ENCODE data around the gene RENBP.

Gene RENBP

DNA sequence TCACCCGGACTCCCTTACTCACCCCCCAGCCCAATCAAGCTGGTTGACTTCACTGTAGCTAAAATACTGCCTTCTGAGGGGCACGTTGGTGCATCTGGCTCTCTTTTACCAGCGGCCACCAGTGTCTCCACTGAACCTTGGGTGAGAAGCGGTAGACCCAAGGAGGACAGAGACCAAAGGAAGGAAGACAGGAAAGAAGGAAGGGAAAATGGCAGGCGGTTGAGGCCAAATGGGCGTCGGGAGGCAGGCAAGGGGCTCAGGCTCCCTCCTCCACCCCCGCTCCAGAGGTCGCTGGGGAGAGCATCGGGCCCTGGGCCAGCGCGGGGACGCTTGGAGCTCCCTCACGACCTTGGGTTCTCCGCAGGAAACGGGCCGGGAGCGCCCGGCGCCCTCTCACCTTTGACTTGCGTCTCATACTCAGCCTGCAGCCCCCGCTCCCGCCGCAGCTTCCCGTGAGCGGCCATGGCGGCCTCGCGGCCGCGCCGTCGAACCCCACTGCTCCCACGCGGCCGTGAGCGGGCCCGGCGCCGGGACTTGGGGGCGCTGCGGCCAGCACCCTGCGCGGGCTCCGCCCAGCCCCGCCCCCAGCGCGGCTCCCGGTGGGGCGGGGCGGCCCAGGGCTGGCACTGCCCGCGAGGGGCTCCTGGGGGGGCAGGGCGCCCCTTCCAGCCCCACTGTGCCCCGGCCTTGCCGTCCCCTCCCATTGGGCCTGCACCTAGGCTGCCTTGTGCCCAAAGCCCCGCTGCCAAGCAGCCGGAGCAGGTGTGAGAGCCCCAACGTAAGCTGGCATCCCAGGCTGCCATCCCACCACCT lies 18.5 kb downstream of the RENBP start, which contains the start of gene ARHGAP4:
TSS of gene ARHGAP4 (minus strand) at position 526 of the 813 bp plus-strand sequence. CDS start at position 464, 62 bp downstream.
- in situ Hi-C loops (cut with HindIII; ENCODE audit: low pct_ligation_motif_present, low pct_unique_long_range_greater_than_20kb, low sequenced_read_pairs): no loop called here
- no peak for DNase-seq

DNA sequence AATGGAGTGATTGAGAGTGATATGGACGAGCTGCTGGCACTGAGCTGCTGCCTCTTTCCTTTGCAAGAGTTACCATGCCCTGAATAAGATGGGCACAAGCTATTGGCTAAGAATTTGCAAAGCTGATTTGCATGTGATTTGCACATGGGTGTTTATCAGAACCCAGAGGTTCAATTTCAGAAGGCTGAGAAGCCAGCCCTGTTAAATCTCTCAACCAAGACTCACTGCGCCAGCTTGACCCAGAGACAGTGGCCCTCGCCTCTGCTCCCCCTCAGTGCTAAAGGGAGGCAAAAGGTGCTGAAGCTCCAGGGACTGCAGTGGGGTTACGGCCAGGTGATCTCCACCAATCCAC lies 19.1 kb downstream of the RENBP start:
- in situ Hi-C loops (cut with HindIII; ENCODE audit: low pct_ligation_motif_present, low pct_unique_long_range_greater_than_20kb, low sequenced_read_pairs): no loop called here
- DNase-seq: no peak

DNA sequence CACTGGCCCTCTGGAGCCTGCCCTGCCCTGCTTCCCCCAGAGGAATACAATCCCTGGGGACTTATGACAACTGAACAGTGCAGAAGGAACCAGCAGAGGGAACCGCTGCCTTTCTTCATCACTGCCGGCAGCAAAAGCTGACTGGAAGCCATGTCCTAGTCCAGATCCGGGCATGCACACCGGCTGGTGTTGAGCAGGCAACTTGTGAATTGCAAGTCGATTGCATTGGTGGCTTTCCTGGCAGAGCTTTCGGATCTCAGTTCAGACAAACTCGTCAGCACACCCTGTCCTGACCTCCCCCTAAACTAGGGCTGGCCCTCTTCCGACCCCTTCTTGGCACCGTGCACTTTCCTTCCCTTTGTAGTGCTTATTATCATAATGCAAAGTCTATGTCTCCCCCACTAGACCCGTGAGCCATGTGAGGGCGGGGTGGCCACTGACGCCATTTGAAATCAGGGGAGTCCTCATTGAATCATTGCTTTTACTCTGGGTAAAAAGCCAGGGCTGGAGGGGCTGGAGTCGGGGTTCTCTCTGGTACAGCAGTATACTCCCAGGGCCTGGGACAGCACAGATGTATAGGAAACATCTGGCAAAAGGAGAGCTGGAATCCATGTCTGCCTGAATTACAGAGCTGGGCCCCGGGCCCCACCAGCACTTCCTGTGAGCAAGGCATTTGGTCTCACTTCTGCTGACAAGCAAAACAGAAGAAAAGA lies 20.1 kb downstream of the RENBP start:
- DNase-seq: peak; percentile 26
- in situ Hi-C loops (cut with HindIII; ENCODE audit: low pct_ligation_motif_present, low pct_unique_long_range_greater_than_20kb, low sequenced_read_pairs): no loop called here

GRCh38 chrX:153922932-153923857 lies 21.2 kb downstream of the RENBP start:
- peak; percentile 44 for DNase-seq
- in situ Hi-C loops (cut with HindIII; ENCODE audit: low pct_ligation_motif_present, low pct_unique_long_range_greater_than_20kb, low sequenced_read_pairs): no loop called here

GRCh38 chrX:153921511-153922446 lies 22.7 kb downstream of the RENBP start:
- in situ Hi-C loops (cut with HindIII; ENCODE audit: low pct_ligation_motif_present, low pct_unique_long_range_greater_than_20kb, low sequenced_read_pairs): no loop called here
- DNase-seq: no peak

GRCh38 chrX:153921070-153921469 lies 23.4 kb downstream of the RENBP start:
- no peak for DNase-seq
- in situ Hi-C loops (cut with HindIII; ENCODE audit: low pct_ligation_motif_present, low pct_unique_long_range_greater_than_20kb, low sequenced_read_pairs): no loop called here

GRCh38 chrX:153920546-153920945 lies 23.9 kb downstream of the RENBP start:
- no peak for DNase-seq
- in situ Hi-C loops (cut with HindIII; ENCODE audit: low pct_ligation_motif_present, low pct_unique_long_range_greater_than_20kb, low sequenced_read_pairs): no loop called here

- DNase-seq: no peak
- in situ Hi-C loops (cut with HindIII; ENCODE audit: low pct_ligation_motif_present, low pct_unique_long_range_greater_than_20kb, low sequenced_read_pairs): no loop called here
Observed at GRCh38 chrX:153919281-153919680, 25.2 kb downstream of the RENBP start.

GRCh38 chrX:153917869-153918268 lies 26.6 kb downstream of the RENBP start:
- DNase-seq: no peak
- in situ Hi-C loops (cut with HindIII; ENCODE audit: low pct_ligation_motif_present, low pct_unique_long_range_greater_than_20kb, low sequenced_read_pairs): no loop called here

GRCh38 chrX:153913701-153914100 lies 30.7 kb downstream of the RENBP start:
- in situ Hi-C loops (cut with HindIII; ENCODE audit: low pct_ligation_motif_present, low pct_unique_long_range_greater_than_20kb, low sequenced_read_pairs): no loop called here
- no peak for DNase-seq

GRCh38 chrX:153913211-153913610 lies 31.2 kb downstream of the RENBP start:
- in situ Hi-C loops (cut with HindIII; ENCODE audit: low pct_ligation_motif_present, low pct_unique_long_range_greater_than_20kb, low sequenced_read_pairs): no loop called here
- no peak for DNase-seq

GRCh38 chrX:153911798-153912197 lies 32.6 kb downstream of the RENBP start:
- in situ Hi-C loops (cut with HindIII; ENCODE audit: low pct_ligation_motif_present, low pct_unique_long_range_greater_than_20kb, low sequenced_read_pairs): no loop called here
- DNase-seq: no peak

DNA sequence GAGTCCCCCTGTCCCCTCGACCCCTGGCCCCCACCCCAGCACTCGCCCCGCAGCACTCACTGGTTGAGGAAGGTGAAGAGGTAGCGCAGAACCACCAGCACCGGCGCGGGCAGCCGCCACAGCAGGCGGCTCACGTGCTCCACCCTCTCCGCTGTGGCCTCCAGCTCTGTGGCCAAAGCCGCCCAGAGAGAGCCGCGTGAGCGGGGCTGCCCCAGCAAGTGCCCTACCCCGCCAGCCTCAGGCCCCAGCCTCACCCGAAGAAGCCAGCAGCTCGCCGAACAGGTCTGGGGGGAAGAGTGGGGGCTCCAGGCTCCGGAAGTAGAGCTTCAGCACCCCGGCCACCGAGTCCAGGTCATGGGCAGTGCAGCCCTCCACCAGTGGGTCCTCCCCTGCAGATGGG lies 34.0 kb downstream of the RENBP start:
- in situ Hi-C loops (cut with HindIII; ENCODE audit: low pct_ligation_motif_present, low pct_unique_long_range_greater_than_20kb, low sequenced_read_pairs): no loop called here
- DNase-seq: no peak

DNA sequence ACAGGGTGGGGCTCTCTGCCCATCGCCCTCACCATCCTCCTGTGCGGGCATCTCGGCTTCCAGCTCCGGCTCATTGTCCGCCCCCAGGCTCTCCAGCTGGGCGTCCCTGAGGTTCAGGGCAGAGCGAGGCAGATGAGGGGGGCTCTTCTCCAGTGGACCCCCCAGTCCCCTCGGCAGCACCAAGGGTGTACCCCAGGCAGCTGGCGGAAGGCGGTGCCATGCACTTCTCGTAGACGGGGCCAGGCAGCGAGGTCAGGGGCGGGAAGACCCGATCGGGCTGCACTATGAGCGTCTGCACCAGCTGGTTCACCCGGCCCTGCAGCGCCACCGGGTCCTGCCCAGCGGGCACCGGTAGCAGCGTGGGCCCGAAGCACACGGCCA lies 34.5 kb downstream of the RENBP start:
- in situ Hi-C loops (cut with HindIII; ENCODE audit: low pct_ligation_motif_present, low pct_unique_long_range_greater_than_20kb, low sequenced_read_pairs): no loop called here
- no peak for DNase-seq

- no peak for DNase-seq
- in situ Hi-C loops (cut with HindIII; ENCODE audit: low pct_ligation_motif_present, low pct_unique_long_range_greater_than_20kb, low sequenced_read_pairs): no loop called here
Observed at GRCh38 chrX:153909024-153909979, 35.1 kb downstream of the RENBP start.

DNA sequence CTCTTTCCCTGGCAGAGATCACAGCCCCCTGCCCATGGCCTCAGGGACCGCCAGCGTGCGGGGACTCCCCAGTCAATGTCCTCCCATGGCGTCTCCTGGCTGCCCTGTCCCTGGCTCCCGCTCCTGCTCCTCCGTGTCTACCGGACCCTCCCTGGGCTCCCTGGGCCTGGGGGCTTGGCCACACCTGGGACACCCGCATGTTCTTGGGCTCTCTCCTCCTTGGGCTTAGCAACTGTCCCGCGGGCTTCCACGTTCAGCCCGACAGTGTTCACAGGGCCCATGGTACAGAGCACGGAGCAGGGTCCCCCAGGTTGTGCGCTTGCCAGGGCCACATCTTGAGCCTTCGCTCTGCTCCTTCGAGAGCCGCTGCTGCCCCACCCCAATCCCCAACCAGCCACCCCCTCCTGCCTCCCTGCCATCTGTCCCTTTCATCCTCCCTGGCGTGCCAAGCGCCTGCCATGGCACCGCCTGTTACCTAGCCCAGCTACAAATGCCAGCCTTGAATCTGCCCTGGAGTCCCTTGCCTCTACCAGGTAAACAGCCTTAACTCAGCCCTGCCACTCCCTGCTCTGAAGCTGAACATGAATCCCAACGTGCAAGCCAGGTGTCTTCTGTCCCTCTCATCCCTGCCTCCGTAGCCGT lies 36.1 kb downstream of the RENBP start:
- in situ Hi-C loops (cut with HindIII; ENCODE audit: low pct_ligation_motif_present, low pct_unique_long_range_greater_than_20kb, low sequenced_read_pairs): no loop called here
- DNase-seq: no peak

- in situ Hi-C loops (cut with HindIII; ENCODE audit: low pct_ligation_motif_present, low pct_unique_long_range_greater_than_20kb, low sequenced_read_pairs): no loop called here
- no peak for DNase-seq
Observed at GRCh38 chrX:153907456-153907855, 37.0 kb downstream of the RENBP start.

All from ACHN (cell line).